ENCODE data around the gene APOA5.

Gene APOA5

DNA sequence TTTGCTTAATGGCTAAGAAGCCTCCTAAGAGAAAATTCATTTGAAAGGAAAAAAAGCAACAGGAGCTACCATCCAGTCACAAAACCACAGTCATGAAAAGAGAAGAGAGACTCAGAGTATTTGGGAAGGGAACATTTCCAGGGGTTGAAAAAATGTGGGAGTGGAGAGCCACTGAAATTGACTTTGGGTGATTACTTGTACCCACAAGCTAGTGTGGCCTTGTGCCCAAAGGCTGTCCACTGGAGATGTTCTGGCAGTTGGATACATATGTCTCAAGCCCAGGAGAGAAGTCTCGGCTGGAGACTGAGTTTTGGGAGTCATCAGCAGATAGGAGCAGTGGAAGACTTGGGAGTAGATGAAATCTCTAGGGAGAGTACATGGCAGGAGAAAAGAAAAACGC, 3.2 kb upstream of the APOA5 start:
- no peak for DNase-seq

DNA sequence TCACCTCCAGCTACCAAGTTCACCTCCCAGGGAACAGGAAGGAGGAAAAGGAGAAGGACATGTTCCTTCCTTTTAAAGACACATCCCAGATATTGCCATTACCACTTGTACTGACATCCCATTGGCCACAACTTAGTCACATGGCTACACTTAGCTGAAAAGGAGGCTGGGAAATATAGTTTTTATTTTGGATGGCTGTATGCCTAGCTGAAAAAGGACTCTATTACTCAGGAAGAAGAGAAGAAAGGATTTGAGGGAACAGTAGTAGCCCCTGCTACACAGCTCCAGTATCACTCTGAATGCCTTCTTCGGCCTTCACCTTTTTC, 2.1 kb upstream of the APOA5 start:
- no peak for DNase-seq

DNA sequence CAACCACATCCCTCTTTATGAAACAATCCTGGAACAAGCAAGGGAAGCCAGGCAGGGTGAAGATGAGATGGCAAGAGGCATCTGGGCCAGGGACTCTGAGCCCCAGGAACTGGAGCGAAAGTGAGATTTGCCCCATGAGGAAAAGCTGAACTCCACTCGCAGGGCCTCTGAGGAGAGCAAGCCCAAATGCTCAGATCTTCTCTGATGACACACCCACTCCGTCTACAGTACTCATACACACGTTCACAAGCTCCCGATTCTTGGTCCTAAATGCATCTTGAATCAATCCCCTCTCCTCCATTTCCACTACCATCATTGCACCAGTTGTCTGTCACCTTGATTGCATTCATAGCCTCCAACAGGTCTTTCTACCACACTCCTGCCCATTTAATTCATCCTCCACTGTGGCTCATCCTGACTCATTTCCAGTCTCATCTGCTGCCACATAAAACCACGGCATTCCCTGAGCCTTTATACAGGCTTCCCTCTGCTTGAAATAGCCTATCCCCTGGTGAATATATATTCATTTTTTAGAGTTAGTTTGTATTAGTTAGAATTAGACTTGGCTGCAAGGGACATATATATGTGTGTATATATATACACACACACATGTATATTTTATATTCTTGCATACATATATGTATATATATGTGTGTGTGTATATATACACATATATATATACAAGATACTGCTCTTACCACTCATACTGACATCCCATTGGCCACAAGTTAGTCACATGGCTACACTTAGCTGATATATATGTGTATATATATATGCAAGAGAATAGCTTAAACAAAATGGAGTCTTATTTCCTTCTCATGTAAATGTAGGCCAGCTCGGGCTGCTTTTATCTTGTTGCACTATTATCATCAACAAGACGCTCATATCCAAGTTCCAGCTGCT, 1.4 kb upstream of the APOA5 start:
- no peak for DNase-seq

DNA sequence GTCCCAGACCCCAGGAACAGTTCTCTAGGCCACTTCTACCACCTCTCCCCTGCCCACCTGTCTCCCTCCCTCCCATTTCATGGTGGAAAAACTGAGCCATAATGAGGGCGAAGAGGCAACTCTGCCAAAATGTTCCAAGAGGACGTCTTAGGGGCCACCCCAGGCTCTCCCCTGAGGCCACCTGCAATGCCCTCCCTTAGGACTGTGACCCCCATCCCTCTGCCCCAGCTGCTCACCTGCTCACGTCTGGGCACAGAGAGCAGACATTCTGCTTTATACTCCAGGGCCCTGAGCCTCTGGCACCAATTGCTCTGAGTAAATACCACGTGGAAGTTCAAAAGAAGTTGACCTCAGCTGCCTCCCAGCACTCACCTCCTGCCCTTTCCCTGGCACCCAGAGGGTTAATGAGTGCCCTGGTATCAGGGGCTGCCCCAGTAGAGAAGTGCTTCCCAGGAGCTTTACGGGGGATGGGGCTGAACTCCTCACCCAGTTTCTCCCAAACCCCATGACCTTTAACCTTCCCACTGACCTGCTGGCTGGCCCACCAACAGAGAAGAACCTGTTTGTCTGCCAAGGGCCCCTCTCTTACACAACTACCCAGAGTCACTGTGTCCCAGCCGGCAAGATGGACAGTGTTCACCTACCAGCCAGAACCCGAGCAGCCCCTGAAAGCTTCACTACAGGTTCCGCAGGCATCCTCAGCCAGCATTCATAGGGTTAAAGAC, 627 bp upstream of the APOA5 start:
- DNase-seq: no peak

DNA sequence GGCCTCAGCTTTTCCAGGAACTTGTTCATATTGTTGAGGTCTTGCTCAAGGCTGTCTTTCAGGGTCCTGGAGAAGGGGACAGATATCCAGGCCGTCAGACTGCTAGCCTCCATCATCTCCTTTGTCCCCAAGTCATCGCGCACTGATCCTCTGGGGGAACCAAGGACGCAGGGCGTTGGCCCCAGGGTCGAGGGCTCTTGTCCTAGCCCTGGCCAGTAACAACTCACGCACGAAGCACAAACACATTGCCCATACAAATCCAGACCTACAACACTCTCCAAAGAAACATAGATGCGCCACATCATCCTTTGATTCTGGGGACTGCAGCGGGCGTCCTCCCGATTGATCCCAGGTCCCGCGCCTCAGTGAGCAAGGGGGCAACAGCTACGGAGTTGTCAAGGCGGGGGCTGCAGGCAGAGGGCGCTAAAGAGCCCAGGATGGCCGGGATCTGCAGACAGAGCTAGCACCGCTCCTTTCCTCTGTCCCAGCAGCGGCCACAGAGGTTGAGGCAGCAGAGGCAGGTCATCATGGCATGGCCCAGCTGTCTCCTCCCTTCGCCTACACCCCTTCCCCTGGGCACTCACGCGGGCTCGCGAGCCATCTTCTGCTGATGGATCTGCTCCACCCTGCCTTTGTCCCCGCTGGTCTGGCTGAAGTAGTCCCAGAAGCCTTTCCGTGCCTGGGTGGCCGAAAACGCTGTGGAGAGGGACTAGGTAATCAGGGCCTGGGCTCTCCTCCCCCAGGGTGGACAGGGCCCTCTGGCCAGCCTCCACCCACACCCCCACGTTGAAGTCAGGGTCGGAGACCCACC, 472 bp downstream of the APOA5 start:
- DNase-seq: peak; percentile 12

DNA sequence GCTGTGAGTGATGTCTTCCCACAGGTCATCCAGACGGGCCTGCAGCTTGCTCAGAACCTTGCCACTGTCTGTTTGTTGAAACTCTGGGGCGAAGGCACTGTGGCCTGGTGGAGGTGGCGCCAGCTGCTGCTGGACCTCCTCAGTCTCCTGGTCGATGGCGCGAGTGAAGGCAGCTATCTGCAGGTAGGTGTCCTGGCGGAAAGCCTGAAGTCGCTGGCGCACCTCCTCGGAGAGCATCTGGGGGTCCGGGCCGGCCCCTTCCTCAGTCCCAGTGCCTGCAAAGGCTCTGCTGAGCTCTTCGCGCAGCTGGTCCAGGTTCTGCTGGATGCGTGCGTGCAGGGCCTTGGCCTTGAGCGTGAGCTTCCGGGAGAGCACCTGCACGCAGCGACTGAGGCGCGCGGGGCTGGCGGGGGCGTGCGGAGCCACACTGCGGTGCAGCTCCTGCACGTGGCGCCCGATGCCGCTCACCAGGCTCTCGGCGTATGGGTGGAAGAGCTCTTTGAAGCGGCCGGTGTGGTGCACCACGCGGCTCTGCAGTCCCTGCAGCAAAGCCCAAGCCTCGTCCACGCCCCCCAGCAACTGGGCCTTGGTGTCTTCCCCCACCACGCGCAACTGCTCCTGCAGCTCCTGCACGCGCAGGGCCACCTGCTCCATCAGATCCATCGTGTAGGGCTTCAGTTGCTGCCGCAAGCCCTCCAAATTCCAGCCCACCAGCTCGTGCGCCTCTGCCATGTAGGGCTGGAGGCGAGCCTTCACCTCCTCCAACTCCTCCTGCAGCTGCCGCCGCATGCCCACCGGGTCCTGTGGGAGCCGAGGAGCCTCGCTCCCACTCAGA, 1.3 kb downstream of the APOA5 start:
- no peak for DNase-seq

DNA sequence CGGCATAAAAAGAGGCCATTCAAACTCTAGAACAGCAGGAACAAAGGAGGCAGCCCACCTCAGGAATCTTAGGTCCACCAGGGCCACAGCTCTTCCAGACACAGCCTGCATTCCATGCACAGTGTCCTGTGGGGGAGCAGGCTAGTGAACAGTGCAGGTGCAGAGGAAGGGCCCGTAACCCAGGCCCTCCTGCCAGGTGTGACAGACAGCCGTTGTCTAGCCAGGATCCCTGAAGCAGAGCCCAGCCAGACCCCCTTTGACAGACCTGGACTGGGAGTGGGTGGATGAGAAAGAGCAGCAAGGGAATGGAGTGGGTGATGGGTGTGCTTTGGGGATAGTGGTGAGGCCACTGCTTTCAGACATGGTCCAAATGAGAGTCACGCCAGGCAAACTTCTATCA, 2.7 kb downstream of the APOA5 start:
- no peak for DNase-seq

DNA sequence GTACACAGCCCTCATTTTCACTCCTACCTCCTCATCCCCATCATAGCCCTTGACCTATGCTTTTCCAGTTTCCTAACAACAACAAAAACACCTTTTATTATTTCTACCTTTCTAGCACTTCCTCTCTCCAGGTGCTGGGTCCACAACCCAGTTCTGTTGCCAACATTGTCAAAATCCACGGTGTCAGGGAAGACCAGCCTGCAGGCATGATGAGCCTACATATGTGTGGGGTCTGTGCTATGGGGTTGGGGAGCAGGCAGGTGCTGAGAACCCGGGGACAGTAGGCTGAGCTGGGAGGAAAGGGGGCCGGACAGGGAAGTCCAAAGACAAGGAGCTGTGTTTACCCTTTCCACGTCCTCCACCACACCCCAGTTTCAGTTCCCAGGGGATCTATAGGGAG, 3.1 kb downstream of the APOA5 start:
- DNase-seq: no peak

DNA sequence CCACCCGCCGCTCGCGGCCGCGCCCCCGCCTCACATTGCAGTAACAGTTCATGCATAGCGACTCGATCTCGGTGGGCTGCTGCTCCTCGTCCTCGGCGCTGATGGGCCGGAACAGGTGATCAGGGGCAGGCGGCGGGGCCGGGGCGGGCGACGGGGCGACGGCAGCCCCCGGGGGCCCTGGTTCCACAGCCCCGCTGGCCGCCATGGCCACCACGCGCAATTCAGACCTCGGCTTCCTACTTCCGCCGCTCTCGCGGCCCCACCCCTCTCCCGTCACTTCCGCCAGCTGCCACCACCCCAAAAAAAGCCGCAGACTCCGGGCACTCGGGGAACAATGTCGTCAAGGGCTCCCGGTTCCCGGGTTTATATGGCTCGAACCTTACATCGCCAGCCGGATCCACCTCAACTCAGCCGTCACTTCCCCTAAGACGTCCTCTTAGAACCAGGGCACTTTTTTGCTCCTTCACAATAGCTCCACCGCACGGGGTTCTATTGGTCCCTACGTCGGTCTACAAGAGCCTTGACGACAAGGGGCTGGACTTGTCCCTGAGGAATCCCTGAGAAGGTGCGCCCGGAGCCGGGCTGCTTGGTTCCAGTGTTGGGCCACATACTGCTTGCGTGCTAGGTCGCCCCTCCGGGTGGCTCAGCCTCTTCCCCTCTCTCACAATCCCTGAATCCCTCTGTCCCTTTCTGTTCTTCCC, 3.7 kb downstream of the APOA5 start, which contains the start of gene ZPR1:
Gene ZPR1, minus strand, starts transcription at position 238 of the 701 bp plus-strand sequence. Its CDS starts 33 bp downstream, at position 205.
- DNase-seq: peak; percentile 39

DNA sequence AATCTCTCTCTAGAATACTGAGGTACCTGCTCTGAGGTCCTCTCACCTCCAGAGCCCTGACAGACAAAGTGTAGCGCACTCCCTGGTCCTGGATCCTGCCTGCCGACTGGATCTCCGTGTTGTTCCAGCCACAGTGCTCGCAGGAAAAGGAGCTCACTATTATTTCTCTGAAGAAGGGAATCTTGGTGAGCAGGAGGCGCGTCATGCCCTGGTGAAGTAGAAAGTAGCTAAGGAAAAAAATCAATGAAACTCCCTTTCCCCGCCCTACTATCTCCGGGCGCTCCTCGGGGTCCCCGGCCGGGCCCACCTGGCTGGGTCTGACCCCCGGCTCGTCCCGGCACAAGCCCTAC, 4.3 kb downstream of the APOA5 start:
- no peak for DNase-seq

DNA sequence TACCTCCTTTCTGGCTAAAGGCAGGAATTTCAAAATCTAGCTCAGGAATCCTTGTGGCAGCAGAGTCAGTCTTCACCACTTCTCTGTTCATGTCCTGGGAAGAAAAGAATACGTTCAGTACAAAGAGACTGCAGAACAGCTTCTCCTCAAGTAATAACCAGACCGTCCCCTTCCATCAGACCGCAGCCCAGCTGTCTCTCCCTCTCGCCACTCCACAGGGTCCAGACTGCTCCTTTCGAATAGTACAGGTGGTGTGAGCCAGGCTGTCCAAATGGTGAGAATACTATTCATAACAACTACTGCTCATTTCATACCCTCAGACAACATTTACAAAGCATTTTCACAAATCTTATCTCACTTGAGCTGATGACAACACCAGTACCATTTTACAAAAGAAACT, 4.7 kb downstream of the APOA5 start:
- no peak for DNase-seq

DNA sequence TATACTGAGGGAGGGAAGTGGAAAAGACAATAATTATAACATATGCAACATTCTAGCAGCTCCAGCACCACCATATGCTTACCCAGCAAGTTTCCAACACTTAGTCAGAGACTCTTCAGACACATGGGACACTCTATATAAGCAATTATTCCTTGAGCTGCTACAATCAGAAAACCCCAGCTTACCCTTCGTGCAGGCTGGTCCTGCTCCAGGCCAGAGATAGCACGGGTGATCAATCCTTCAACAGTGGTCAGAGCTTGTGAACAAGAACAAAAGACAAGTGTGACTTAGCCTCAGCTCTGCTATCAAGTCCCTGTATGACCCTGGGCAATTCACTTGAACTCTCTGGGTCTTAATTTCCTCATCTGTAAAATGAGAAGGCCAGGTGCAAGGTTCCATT, 5.4 kb downstream of the APOA5 start:
- DNase-seq: no peak

DNA sequence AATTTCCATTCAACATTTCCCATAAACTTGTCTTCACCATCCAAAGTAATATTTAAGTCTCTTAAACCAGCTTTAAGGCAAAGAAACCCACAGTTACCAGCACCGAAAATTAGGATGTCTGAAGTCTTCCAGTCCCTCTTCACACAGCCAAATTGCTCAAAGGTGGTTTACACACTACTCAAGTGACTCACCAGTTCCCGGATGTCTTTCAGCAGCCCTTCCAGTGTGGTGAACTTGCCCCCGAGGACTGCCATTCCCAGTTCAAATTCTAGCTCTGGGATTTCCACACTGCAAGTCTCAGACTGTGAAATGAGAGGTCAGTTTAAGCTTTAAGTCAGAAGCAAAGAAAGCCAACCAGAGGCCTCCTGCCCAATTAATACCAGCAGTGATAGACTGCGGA, 9.0 kb downstream of the APOA5 start:
- no peak for DNase-seq

DNA sequence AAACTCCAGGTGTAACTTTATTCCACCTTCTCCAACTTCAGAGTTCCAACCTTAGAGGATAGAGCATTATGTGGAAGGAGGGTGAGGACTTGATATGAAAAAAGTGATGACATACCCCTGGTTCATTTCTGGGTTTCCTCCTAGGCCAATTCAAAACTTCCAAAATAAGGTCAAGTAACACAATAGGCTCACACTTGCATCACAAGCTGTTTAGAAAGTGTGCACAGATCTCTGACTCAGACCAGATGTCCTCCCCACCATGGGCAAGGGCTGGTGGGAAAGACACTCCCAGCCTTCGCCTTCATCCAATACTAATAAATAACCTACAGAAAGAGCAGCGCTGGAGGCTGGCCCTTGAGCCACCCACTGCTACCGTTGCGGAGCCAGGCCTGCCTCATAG, 13.1 kb downstream of the APOA5 start:
- DNase-seq: no peak

DNA sequence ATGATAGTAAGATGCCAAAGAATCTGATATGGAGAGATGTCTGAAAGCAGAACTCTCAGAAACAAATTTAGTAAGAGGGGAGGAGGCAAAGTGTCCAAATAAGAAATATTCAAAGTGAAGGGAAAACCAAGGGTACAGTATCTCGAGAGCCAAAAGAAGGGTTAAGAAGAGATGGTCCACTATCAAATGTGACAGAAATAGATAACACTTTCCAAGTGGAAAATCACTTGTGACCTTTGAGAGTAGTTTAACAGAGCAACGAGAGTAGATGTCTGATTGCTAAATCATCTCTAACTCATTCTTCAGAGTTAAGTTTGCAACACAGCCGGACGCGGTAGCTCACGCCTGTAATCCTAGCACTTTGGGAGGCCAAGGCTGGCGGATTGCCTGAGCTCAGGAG, 14.6 kb downstream of the APOA5 start:
- no peak for DNase-seq

DNA sequence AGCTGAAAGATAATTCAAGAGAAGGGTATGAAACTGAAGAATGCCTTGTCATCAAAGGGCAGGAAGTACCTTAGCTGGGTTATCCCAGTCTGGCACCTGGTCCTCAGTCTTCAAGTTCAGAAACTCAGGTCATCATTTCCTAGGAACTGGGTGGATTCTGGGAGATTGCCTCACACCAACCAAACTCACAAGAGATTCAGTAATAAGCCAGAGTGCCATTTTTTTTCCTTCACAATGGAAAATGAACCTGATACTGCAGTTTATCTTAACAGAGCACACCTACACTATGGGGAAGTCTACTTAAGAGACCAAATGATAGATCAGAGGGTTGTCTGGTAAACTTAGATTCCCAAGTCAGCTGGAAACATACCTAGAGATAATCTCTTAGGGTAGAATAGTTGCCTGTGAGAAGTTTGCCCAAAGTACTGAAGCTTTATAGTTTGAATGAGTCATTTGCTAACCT, 15.1 kb downstream of the APOA5 start:
- DNase-seq: no peak

DNA sequence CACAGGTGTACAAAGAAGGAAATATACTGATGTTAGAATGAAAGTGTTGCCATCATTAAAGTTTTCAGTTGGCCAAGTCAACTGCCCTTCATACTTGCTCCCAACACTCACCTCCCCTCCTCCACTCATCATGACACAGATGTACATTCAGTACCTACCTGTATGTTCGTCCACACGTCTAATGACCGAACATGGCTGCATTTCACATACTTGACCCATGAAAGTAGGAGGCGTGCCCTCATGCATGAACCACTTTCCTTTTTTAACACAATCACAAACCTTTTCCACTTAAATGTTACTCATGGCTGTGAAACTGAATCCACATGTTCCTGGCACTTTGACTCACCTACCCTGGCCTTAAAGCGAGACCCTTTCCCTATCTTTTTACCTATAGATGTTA, 15.7 kb downstream of the APOA5 start:
- DNase-seq: no peak

DNA sequence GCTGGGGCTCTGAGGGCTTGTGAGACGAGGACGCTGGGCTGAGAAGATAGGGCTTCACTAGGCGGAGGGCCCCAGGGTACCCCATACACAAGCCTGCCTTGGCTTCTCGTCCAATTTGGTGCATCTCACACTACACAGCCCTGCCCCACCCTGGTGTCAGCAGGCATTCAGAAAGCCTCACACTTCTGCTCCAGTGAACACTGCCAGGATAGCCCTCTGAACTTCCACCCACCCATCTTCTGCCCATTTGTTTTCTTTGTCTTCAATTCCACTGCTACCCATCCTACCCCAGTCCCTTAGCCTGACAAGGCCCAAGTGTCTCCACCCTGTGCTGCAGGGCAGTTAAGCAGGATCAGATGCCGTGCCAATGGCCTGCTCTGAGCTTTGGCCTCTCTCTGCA, 17.0 kb downstream of the APOA5 start:
- DNase-seq: no peak

DNA sequence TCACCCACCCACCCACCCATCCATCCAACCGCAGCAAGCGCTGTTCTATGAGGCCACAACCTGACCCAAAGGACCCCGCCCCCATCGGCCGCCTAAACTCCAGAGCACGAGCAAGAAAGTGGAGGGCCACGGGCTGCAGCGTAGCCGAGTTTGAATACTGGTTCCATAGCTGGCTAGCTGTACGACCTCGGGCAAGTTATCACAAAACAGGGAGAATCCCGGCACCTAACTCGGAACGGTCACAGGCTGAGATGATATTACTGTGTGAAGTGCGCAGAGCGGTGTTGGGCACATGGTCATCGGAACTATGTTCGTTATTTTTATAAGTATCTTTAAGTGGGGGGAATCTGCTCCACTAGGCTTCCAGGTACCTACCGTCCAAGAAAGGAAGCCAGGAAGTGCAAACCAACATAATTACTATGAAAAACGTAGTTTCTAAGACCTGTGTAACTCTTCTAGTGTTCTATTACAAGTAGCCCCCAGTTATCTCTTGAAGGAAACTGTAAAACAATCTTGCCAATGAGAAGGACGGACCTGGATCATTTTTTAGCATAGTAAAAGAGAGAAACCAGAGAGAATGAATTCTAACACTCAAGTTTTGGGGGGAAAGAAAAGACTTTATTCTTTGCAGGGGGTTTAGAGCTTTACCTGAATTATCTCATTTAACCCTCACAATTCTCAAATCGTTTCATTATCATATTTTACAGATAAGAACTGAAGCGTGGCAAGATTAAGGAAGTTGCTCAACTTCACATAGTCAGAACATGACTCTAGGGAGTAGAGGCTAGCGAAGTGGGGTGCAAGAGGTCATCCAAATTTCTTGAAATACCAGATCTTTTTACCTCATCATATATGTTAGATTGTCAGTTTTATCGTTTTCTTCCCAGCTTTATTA, 18.2 kb downstream of the APOA5 start:
- DNase-seq: no peak

DNA sequence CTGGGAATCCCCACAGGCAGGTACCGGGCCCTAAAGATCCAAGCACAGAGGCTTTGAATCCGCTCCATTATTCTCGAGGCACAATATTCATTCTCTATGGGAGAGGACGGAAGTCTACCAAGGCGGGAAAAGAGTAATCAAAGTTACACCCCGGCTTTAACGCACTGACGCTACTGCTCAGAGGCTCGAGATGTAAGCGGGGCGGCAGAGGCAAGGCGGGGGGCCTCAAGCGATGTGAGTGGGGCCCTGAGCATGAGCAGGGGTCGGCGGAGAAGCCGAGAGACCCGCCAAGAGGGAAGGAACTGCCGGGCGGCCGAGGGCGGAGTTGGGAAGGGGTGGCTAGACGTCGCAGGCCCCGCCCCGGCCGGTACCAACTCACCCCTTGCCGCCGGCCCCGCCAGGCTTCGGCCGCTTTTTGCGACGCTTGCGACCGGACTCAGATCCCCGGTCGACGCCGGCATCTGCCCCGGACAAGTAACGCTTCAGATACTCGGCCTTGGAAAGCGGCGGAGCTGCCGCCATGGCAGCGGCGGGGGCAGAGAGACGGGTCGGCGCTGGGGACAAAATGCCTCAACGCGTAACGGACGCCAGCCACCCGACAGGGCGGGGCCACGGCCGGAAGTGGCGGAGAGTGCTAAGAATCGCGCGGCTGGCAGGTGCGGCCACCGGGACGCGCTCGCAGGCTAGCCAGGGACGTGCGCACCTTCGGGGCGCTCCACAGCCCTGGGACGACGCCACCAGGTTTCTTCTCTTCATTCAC, 19.1 kb downstream of the APOA5 start, which contains the start of gene BUD13:
Gene BUD13, minus strand, starts transcription at position 545 of the 760 bp plus-strand sequence. Its CDS starts 23 bp downstream, at position 522.
- peak; percentile 90 for DNase-seq

Data from NCI-H510A (cell line).